K562 (cell line): ENCODE results near the gene KCTD8.

Experiments used
- CTCF ChIP-seq, 3 experiments: IDR thresholded peaks in 2 of 3; conservative IDR thresholded peaks in 1 of 3; 2 replicates each; pipeline ENCODE4 v1.5.1; 2011 to 2012; ENCODE audit warnings: low read length in 3 of 3, mild to moderate bottlenecking in 3 of 3, control low read depth in 2 of 3, improper control_type of control experiment in 1 of 3, inconsistent platforms in 1 of 3, low read depth in 1 of 3, mixed read lengths in 1 of 3, moderate library complexity in 1 of 3; ENCODE audit not compliant: insufficient read depth in 2 of 3
- HDAC1 ChIP-seq, 2 experiments: fragments of 450-650 bp; IDR thresholded peaks; 2 replicates each; pipeline ENCODE4 v1.6.1; 2016 to 2017; ENCODE audit warnings: inconsistent platforms in 1 of 2, mild to moderate bottlenecking in 1 of 2, moderate library complexity in 1 of 2
- KAT7 ChIP-seq: sonication (generic); formaldehyde crosslinking; IDR thresholded peaks from 2 replicates; pipeline ENCODE4 v1.8.0; 2022; ENCODE audit warnings: missing genetic modification reagents, mild to moderate bottlenecking, borderline replicate concordance
- MLLT1 ChIP-seq, 2 experiments: fragments of 450-650 bp; IDR thresholded peaks; 2 replicates each; pipeline ENCODE4 v1.6.1; 2016
- PHF21A ChIP-seq: fragments of 450-650 bp; IDR thresholded peaks from 2 replicates; pipeline ENCODE4 v1.6.1; 2017; ENCODE audit warnings: low read depth, borderline replicate concordance
- POLR2AphosphoS5 ChIP-seq: IDR thresholded peaks from 2 replicates; pipeline ENCODE4 v1.6.1; 2011; ENCODE audit warnings: mild to moderate bottlenecking, low read depth, low read length, moderate library complexity; ENCODE audit not compliant: control insufficient read depth, insufficient read depth
- SRSF9 ChIP-seq: fragments of 200-400 bp; formaldehyde crosslinking; IDR thresholded peaks from 2 replicates; pipeline ENCODE4 v1.6.1; 2017; ENCODE audit warnings: low read depth, low read length, borderline replicate concordance
- USF2 ChIP-seq: sonication (generic); formaldehyde crosslinking; IDR thresholded peaks from 2 replicates; pipeline ENCODE4 v1.5.0; 2020; ENCODE audit warnings: missing genetic modification reagents
- YBX1 ChIP-seq: fragments of 450-650 bp; IDR thresholded peaks from 2 replicates; pipeline ENCODE4 v1.7.1; 2016; ENCODE audit warnings: mild to moderate bottlenecking
- ZNF280A ChIP-seq: fragments of 450-650 bp; IDR thresholded peaks from 2 replicates; pipeline ENCODE4 v1.6.1; 2018; ENCODE audit warnings: mild to moderate bottlenecking, low read depth; ENCODE audit not compliant: partially characterized antibody
- ZNF785 ChIP-seq: fragments of 250-450 bp; sonication (Bioruptor Pico); IDR thresholded peaks from 2 replicates; pipeline ENCODE4 v1.4.0; 2020; ENCODE audit warnings: mild to moderate bottlenecking

GRCh38 chr4:44157611-44158277, 290.9 kb downstream of the KCTD8 start:
- no peak for TF ChIP-seq CTCF (IDR thresholded peaks at IDR 0.05 in 2 of 3, conservative IDR thresholded peaks at IDR 0.05 in 1 of 3; ENCODE audit: insufficient read depth in 2 of 3, low read depth in 1 of 3, low read length in 3 of 3)
- no peak for TF ChIP-seq SRSF9
- TF ChIP-seq USF2, result no peak
- TF ChIP-seq ZNF280A, result no peak
- no peak for TF ChIP-seq PHF21A
- TF ChIP-seq MLLT1 (IDR thresholded peaks at IDR 0.05), result no peak
- TF ChIP-seq POLR2AphosphoS5, result no peak
- TF ChIP-seq YBX1, result no peak
- no peak for TF ChIP-seq HDAC1 (IDR thresholded peaks at IDR 0.05)
- no peak for TF ChIP-seq ZNF785 (CRISPR knock-in tag)
- no peak for TF ChIP-seq KAT7 (CRISPR knock-in tag)
